GM23248 (cell line): ENCODE results near the gene ZNF181. TPM values are rescaled to one million over a fixed set of nuclear protein-coding genes. Genes with fewer than 3 reads are reported as not detected.

Experiments used
- DNase-seq: peaks from one replicate; pipeline ENCODE4 v3.0.0-alpha.2; 2015
- H2AFZ ChIP-seq: fragments of 200-600 bp; sonication (generic); 2 replicates; pipeline ENCODE4 v1.6.1; 2016; ENCODE audit warnings: antibody characterized with exemption
- H3F3A ChIP-seq: fragments of 200-600 bp; sonication (generic); 2 replicates; pipeline ENCODE4 v1.6.1; 2016; ENCODE audit warnings: mild to moderate bottlenecking, antibody characterized with exemption, mixed run types; ENCODE audit not compliant: insufficient read depth
- H3K27ac ChIP-seq: fragments of 200-600 bp; sonication (generic); 2 replicates; pipeline ENCODE4 v1.5.1; 2016; ENCODE audit warnings: mild to moderate bottlenecking
- H3K27me3 ChIP-seq: fragments of 200-600 bp; sonication (generic); replicated peaks from 2 replicates; pipeline ENCODE4 v1.6.1; 2016; ENCODE audit warnings: mild to moderate bottlenecking; ENCODE audit not compliant: insufficient read depth
- H3K36me3 ChIP-seq: fragments of 200-600 bp; sonication (generic); 2 replicates; pipeline ENCODE4 v1.6.1; 2016; ENCODE audit warnings: low read depth, mild to moderate bottlenecking
- H3K4me1 ChIP-seq: fragments of 200-600 bp; sonication (generic); 2 replicates; pipeline ENCODE4 v1.6.1; 2016; ENCODE audit warnings: mild to moderate bottlenecking; ENCODE audit not compliant: insufficient read depth
- H3K4me2 ChIP-seq: fragments of 200-600 bp; sonication (generic); one replicate; pipeline ENCODE4 v1.6.1; 2016; ENCODE audit warnings: mild to moderate bottlenecking; ENCODE audit not compliant: unreplicated experiment
- H3K4me3 ChIP-seq: fragments of 200-600 bp; sonication (generic); 2 replicates; pipeline ENCODE4 v1.5.1; 2016; ENCODE audit warnings: mild to moderate bottlenecking
- H3K79me2 ChIP-seq: fragments of 200-600 bp; sonication (generic); 2 replicates; pipeline ENCODE4 v1.6.1; 2016; ENCODE audit warnings: mild to moderate bottlenecking; ENCODE audit not compliant: insufficient read depth
- H3K9ac ChIP-seq: fragments of 200-600 bp; sonication (generic); 2 replicates; pipeline ENCODE4 v1.6.1; 2016; ENCODE audit warnings: mild to moderate bottlenecking
- H3K9me2 ChIP-seq: fragments of 200-600 bp; sonication (generic); 2 replicates; pipeline ENCODE4 v1.6.1; 2016; ENCODE audit warnings: mixed run types, mild to moderate bottlenecking, moderate library complexity; ENCODE audit not compliant: insufficient read depth
- H3K9me3 ChIP-seq: fragments of 200-600 bp; sonication (generic); one replicate; pipeline ENCODE4 v1.6.1; 2017; ENCODE audit warnings: low read depth
- H4K20me1 ChIP-seq: fragments of 200-600 bp; sonication (generic); 2 replicates; pipeline ENCODE4 v1.6.0; 2016; ENCODE audit not compliant: insufficient read depth
- EZH2 ChIP-seq: fragments of 200-600 bp; sonication (generic); IDR thresholded peaks from 2 replicates; pipeline ENCODE4 v1.6.1; 2018; ENCODE audit warnings: antibody characterized with exemption, mild to moderate bottlenecking; ENCODE audit not compliant: insufficient read depth, poor library complexity, severe bottlenecking
- EZH2phosphoT487 ChIP-seq: fragments of 200-600 bp; sonication (generic); IDR thresholded peaks from 2 replicates; pipeline ENCODE4 v1.6.1; 2018; ENCODE audit warnings: antibody characterized with exemption, moderate library complexity, mild to moderate bottlenecking, low read depth; ENCODE audit not compliant: insufficient read depth
- WGBS, 2 experiments: methylation state at CpG; one replicate each; pipeline ENCODE4 v1.1.6; 2015 to 2017; ENCODE audit warnings: low lambda C conversion rate in 2 of 2, low coverage in 1 of 2; ENCODE audit errors: missing lambda C conversion rate in 2 of 2; 5-methylcytosine and 5-hydroxymethylcytosine counted together
- in situ Hi-C: fragments of 300-500 bp; cut with MboI; formaldehyde crosslinking; loops from 2 replicates; pipeline ENCODE4 v1.15.0; 2020
- polyA plus RNA-seq: library from polyadenylated mRNA; unstranded; fragments of >200 nt; fragmentation: Nextera tagmentation; extraction: Ambion mirVana; gene quantifications from 2 replicates; pipeline ENCODE4 v1.2.1, GENCODE V29; 2016
- total RNA-seq: library from RNA; depleted of rRNA; stranded (reverse); fragments of >200 nt; shearing (Covaris generic); gene quantifications from 2 replicates; pipeline ENCODE4 v1.2.3, GENCODE V29; 2014

ZNF181 gene
- total and polyA plus RNA-seq, 2 experiments from 2014 or later, result 9.4 to 11.0 TPM

GRCh38 chr19:34688592-34688991, 45.5 kb upstream of the ZNF181 start:
- peaks cover 23% of the 10 kb centered on the region for H3K36me3 ChIP-seq
- no peak overlapping the region for H2AFZ ChIP-seq
- no peaks in the 10 kb centered on the region for H3K9me2 ChIP-seq
- H3K9me3 ChIP-seq, result no peaks in the 10 kb centered on the region
- H3F3A ChIP-seq, result peaks cover 21% of the 10 kb centered on the region; the same call in 1 of the 2 replicates
- whole genome bisulfite sequencing, 2 experiments, result 97 to 100% methylated on average over 1 of the region's 1 CpG
- DNase-seq, result no peak
- no peaks in the 10 kb centered on the region for H4K20me1 ChIP-seq
- TF ChIP-seq EZH2phosphoT487 (no peak), EZH2 (no peak)
- H3K79me2 ChIP-seq, result no peaks in the 10 kb centered on the region
- in situ Hi-C loops, result no loop called here
- H3K27ac ChIP-seq, result no peak overlapping the region
- no peak overlapping the region for H3K4me3 ChIP-seq
- H3K27me3 ChIP-seq, result no peaks in the 10 kb centered on the region
- H3K4me1 ChIP-seq, result no peaks in the 10 kb centered on the region
- H3K9ac ChIP-seq, result no peak overlapping the region
- no peak overlapping the region for H3K4me2 ChIP-seq

- Histone ChIP-seq H3K36me3 (0 out of 2 replicates have a peak, but pooled peaks cover 5% of the 10 kb centered on the region), H3K4me2 (no peak overlapping the region), H2AFZ (no peak overlapping the region), H3K79me2 (no peaks in the 10 kb centered on the region), H3K9me3 (no peaks in the 10 kb centered on the region), H3K4me1 (no peaks in the 10 kb centered on the region), H4K20me1 (no peaks in the 10 kb centered on the region), H3K9me2 (no peaks in the 10 kb centered on the region), H3K4me3 (no peak overlapping the region), H3K9ac (no peak overlapping the region), H3K27ac (no peak overlapping the region), H3F3A (peaks cover 12% of the 10 kb centered on the region; the same call in 1 of the 2 replicates), H3K27me3 (no peaks in the 10 kb centered on the region)
- WGBS, 2 experiments, result 57 to 62% methylated on average over 3 of the region's 3 CpGs
- TF ChIP-seq EZH2phosphoT487 (no peak), EZH2 (no peak)
- in situ Hi-C loops, result no loop called here
- no peak for DNase-seq
Observed at GRCh38 chr19:34690372-34690771, 43.7 kb upstream of the ZNF181 start.

GRCh38 chr19:34692549-34692948, 41.5 kb upstream of the ZNF181 start:
- H3K9me3 ChIP-seq, result no peaks in the 10 kb centered on the region
- H3K9ac ChIP-seq, result no peak overlapping the region
- no peaks in the 10 kb centered on the region for H3K27me3 ChIP-seq
- no peak overlapping the region for H2AFZ ChIP-seq
- H3K79me2 ChIP-seq, result no peaks in the 10 kb centered on the region
- H3K36me3 ChIP-seq, result no peaks in the 10 kb centered on the region
- no peaks in the 10 kb centered on the region for H3K9me2 ChIP-seq
- WGBS, 2 experiments, result 38 to 51% methylated on average over 2 of the region's 2 CpGs
- TF ChIP-seq EZH2phosphoT487 (no peak), EZH2 (no peak)
- no peak overlapping the region for H3K4me3 ChIP-seq
- H3K27ac ChIP-seq, result no peak overlapping the region
- DNase-seq, result no peak
- H3F3A ChIP-seq, result no peaks in the 10 kb centered on the region
- in situ Hi-C loops, result no loop called here
- no peaks in the 10 kb centered on the region for H4K20me1 ChIP-seq
- H3K4me2 ChIP-seq, result no peak overlapping the region
- no peaks in the 10 kb centered on the region for H3K4me1 ChIP-seq

GRCh38 chr19:34707661-34708060, 26.4 kb upstream of the ZNF181 start:
- H3F3A ChIP-seq, result no peaks in the 10 kb centered on the region
- no peaks in the 10 kb centered on the region for H3K4me1 ChIP-seq
- in situ Hi-C loops, result no loop called here
- no peak overlapping the region for H3K9ac ChIP-seq
- no peaks in the 10 kb centered on the region for H3K36me3 ChIP-seq
- H4K20me1 ChIP-seq, result no peaks in the 10 kb centered on the region
- no peak overlapping the region for H3K4me2 ChIP-seq
- H2AFZ ChIP-seq, result no peak overlapping the region
- no peak overlapping the region for H3K27ac ChIP-seq
- H3K9me2 ChIP-seq, result no peaks in the 10 kb centered on the region
- no peaks in the 10 kb centered on the region for H3K9me3 ChIP-seq
- 4% methylated on average over 2 of the region's 2 CpGs for WGBS, 2 experiments
- no peaks in the 10 kb centered on the region for H3K27me3 ChIP-seq
- no peaks in the 10 kb centered on the region for H3K79me2 ChIP-seq
- H3K4me3 ChIP-seq, result no peak overlapping the region
- no peak for TF ChIP-seq EZH2phosphoT487
- no peak for TF ChIP-seq EZH2
- no peak for DNase-seq

- in situ Hi-C loops, result no loop called here
- Histone ChIP-seq H2AFZ (no peak overlapping the region), H3F3A (no peaks in the 10 kb centered on the region), H3K4me2 (no peak overlapping the region), H3K36me3 (no peaks in the 10 kb centered on the region), H3K4me1 (no peaks in the 10 kb centered on the region), H3K9ac (no peak overlapping the region), H3K9me2 (no peaks in the 10 kb centered on the region), H3K79me2 (no peaks in the 10 kb centered on the region), H4K20me1 (no peaks in the 10 kb centered on the region), H3K27me3 (no peaks in the 10 kb centered on the region), H3K27ac (no peak overlapping the region), H3K4me3 (no peak overlapping the region), H3K9me3 (no peaks in the 10 kb centered on the region)
- WGBS, 2 experiments, result 30 to 42% methylated on average over 6 of the region's 6 CpGs
- no peak for DNase-seq
- TF ChIP-seq EZH2 (no peak), EZH2phosphoT487 (no peak)
Observed at GRCh38 chr19:34711890-34712289, 22.2 kb upstream of the ZNF181 start.
